GM21360 (cell line): ENCODE data around the gene INKA2.

Experiments
- ATAC-seq: cut with Tn5 transposase; IDR thresholded peaks from one replicate; pipeline ENCODE4 v1.9.1; 2021; ENCODE audit warnings: mild to moderate bottlenecking, moderate library complexity; ENCODE audit not compliant: unreplicated experiment

The INKA2 gene

GRCh38 chr1:111706921-111707320 lies 32.3 kb downstream of the INKA2 start:
- ATAC-seq = no peak

GRCh38 chr1:111705841-111706240 lies 33.4 kb downstream of the INKA2 start:
- ATAC-seq = no peak

- ATAC-seq = no peak
These were observed 34.4 kb downstream of the INKA2 start for GRCh38 chr1:111704776-111705175.

DNA sequence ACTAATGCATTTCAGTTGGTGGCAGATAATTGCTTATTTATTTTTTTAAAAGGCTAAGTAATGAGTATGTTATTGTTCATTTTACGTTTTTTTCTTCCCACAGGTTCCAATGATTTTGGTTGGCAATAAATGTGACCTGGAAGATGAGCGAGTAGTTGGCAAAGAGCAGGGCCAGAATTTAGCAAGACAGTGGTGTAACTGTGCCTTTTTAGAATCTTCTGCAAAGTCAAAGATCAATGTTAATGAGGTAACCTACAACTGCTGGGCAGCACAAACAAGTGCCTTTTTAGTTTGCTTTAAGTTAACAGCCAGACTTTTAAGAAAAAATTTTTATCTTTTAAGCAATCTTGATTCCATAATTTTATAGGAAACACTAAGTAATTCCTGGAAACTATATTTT lies 35.0 kb downstream of the INKA2 start:
- ATAC-seq = no peak

DNA sequence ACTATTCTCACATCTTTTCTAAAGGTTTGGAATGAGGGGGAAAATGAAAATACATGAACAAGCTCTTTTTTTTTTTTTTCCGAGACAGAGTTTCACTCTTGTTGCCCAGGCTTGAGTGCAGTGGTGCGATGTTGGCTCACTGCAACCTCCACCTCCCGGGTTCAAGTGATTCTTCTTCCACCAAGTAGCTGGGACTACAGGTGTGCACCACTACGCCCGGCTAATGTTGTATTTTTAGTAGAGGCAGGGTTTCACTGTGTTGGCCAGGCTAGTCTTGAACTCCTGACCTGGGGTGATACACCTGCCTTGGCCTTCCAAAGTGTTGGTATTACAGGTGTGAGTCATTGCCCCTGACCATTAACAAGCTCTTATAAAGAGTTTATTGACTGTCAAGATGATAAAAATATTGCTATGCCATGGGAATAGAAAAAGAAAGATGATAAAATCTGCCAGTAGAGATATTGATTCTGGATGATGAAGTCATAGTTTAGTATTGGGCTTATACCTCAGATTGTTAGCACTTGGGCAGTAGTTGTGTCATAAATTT lies 36.6 kb downstream of the INKA2 start:
- no peak for ATAC-seq

DNA sequence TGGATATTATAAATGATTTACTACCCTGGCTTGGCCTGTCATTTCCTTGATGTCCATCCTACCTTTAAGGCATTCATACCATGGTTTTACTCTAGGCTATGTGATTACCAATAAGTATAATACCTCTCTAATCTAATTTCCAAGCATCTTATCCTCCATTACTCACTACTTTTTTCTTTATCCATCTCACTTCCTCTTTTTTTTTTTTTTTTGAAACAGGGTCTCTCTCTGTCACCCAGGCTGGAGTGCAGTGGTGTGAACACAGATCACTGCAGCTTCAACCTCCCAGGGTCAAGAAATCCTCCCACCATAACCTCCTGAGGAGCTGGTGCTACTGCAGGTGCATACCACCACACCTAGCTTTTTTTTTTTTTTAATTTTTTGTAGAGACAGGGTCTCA lies 39.9 kb downstream of the INKA2 start:
- no peak for ATAC-seq

DNA sequence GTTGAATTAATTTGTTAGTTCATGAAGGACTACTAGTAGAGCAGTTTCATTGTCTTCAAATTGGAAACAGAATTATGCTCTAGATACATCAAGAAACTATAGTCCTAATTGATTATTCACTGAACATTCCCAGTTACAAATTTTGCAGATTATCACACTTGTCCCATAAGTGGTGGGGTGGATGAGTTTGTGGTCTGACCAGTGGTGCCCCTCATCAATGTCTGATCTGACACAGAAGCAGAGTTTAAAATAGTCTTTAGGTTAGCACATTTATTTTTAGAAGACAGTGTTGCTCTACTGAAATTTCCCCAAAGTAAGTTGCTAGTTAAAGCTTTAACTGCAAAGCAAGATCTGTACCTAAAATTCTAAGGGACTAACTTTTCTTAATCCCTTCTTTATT lies 42.9 kb downstream of the INKA2 start:
- no peak for ATAC-seq

- ATAC-seq = no peak
These were observed 43.4 kb downstream of the INKA2 start for GRCh38 chr1:111695801-111696200.

GRCh38 chr1:111691886-111692285 lies 47.3 kb downstream of the INKA2 start:
- no peak for ATAC-seq

GRCh38 chr1:111690306-111690617 lies 48.9 kb downstream of the INKA2 start:
- no peak for ATAC-seq
